NCI-H1930 (cell line): ENCODE measurements around the gene ALG1L2.
"Not testable (repeated sequence)": the region's sequence is repeated elsewhere in the genome, so short reads cannot be mapped to it uniquely, and the experiment has no call there.

ENCODE experiments used
- DNase-seq, 2 experiments: peaks; one replicate each; lab custom pipeline; 2025; lab: John Stamatoyannopoulos, UW

The ALG1L2 gene

GRCh38 chr3:130081351-130081881 is at the start of gene ALG1L2:
Gene ALG1L2 (plus strand): TSS chr3:130081831. CDS start chr3:130082017, 186 bp downstream.
- no peak for DNase-seq

GRCh38 chr3:130037126-130037815 is 44.4 kb upstream of the ALG1L2 start:
- not testable (repeated sequence) for DNase-seq

GRCh38 chr3:130042736-130043135 is 38.9 kb upstream of the ALG1L2 start:
- DNase-seq = not testable (repeated sequence)

GRCh38 chr3:130043658-130044057 is 38.0 kb upstream of the ALG1L2 start:
- not testable (repeated sequence) for DNase-seq

GRCh38 chr3:130044370-130044769 is 37.3 kb upstream of the ALG1L2 start:
- no peak for DNase-seq

GRCh38 chr3:130048726-130049125 is 32.9 kb upstream of the ALG1L2 start:
- no peak for DNase-seq

- DNase-seq = not testable (repeated sequence)
These were observed 29.3 kb upstream of the ALG1L2 start for GRCh38 chr3:130052366-130052765.

- DNase-seq = not testable (repeated sequence)
These were observed 28.7 kb upstream of the ALG1L2 start for GRCh38 chr3:130052965-130053364.

GRCh38 chr3:130057536-130058266 is 23.9 kb upstream of the ALG1L2 start:
- DNase-seq = not testable (repeated sequence)

- not testable (repeated sequence) for DNase-seq
These were observed 23.4 kb upstream of the ALG1L2 start for GRCh38 chr3:130058267-130058657.

GRCh38 chr3:130058716-130059115 is 22.9 kb upstream of the ALG1L2 start:
- DNase-seq = not testable (repeated sequence)

- not testable (repeated sequence) for DNase-seq
These were observed 22.5 kb upstream of the ALG1L2 start for GRCh38 chr3:130059162-130059561.

- no peak for DNase-seq
These were observed 8.0 kb upstream of the ALG1L2 start for GRCh38 chr3:130073582-130073981.

GRCh38 chr3:130077636-130078035 is 4.0 kb upstream of the ALG1L2 start:
- no peak for DNase-seq

GRCh38 chr3:130083363-130084090 is 1.9 kb downstream of the ALG1L2 start:
- not testable (repeated sequence) for DNase-seq

- no peak for DNase-seq
These were observed 2.9 kb downstream of the ALG1L2 start for GRCh38 chr3:130084436-130084980.

GRCh38 chr3:130085881-130086280 is 4.2 kb downstream of the ALG1L2 start:
- DNase-seq = no peak

GRCh38 chr3:130086628-130087027 is 5.0 kb downstream of the ALG1L2 start:
- not testable (repeated sequence) for DNase-seq

- no peak for DNase-seq
These were observed 6.4 kb downstream of the ALG1L2 start for GRCh38 chr3:130088061-130088460.

- DNase-seq = not testable (repeated sequence)
These were observed 9.1 kb downstream of the ALG1L2 start for GRCh38 chr3:130090681-130091080.

GRCh38 chr3:130091958-130092357 is 10.3 kb downstream of the ALG1L2 start:
- no peak for DNase-seq
